H9 (cell line): Measurements from ENCODE around the gene TMCO4. TPM values are rescaled to one million over a fixed set of nuclear protein-coding genes. Genes with fewer than 3 reads are reported as not detected.

Experiments used
- DNase-seq: peaks from one replicate; pipeline ENCODE4 v3.0.0-alpha.2; 2017
- H2AFZ ChIP-seq: one replicate; pipeline ENCODE4 v1.6.1; 2013; ENCODE audit warnings: mild to moderate bottlenecking, low read length, control low read depth, moderate library complexity
- H2AK5ac ChIP-seq: 2 replicates; pipeline ENCODE4 v1.6.1; 2013; ENCODE audit warnings: low read length, control low read depth, mixed read lengths; ENCODE audit not compliant: insufficient read length
- H2BK120ac ChIP-seq: one replicate; pipeline ENCODE4 v1.6.1; 2013; ENCODE audit warnings: low read depth, mild to moderate bottlenecking, low read length, control low read depth, inconsistent platforms; ENCODE audit not compliant: poor library complexity, severe bottlenecking
- H2BK12ac ChIP-seq: 2 replicates; pipeline ENCODE4 v1.6.1; 2013; ENCODE audit warnings: low read length, control low read depth, mixed read lengths, low read depth; ENCODE audit not compliant: insufficient read length
- H2BK15ac ChIP-seq: 2 replicates; pipeline ENCODE4 v1.6.1; 2013; ENCODE audit warnings: low read depth, low read length, control low read depth
- H2BK20ac ChIP-seq: one replicate; pipeline ENCODE4 v1.6.1; 2013; ENCODE audit warnings: low read depth, mild to moderate bottlenecking, low read length, control low read depth, inconsistent platforms; ENCODE audit not compliant: poor library complexity, severe bottlenecking
- H2BK5ac ChIP-seq: 2 replicates; pipeline ENCODE4 v1.6.1; 2013; ENCODE audit warnings: low read length, control low read depth, mixed read lengths; ENCODE audit not compliant: insufficient read length
- H3K14ac ChIP-seq: 2 replicates; pipeline ENCODE4 v1.6.1; 2013; ENCODE audit warnings: low read length, control low read depth; ENCODE audit not compliant: insufficient read depth
- H3K18ac ChIP-seq: 2 replicates; pipeline ENCODE4 v1.6.1; 2013; ENCODE audit warnings: low read depth, mild to moderate bottlenecking, mixed read lengths, low read length, control low read depth; ENCODE audit not compliant: insufficient read length
- H3K23ac ChIP-seq: 2 replicates; pipeline ENCODE4 v1.6.1; 2013; ENCODE audit warnings: low read length, control low read depth, mixed read lengths, low read depth; ENCODE audit not compliant: insufficient read length
- H3K23me2 ChIP-seq: 2 replicates; pipeline ENCODE4 v1.6.1; 2013; ENCODE audit warnings: low read depth, mild to moderate bottlenecking, mixed read lengths, low read length, control low read depth; ENCODE audit not compliant: insufficient read length, poor library complexity, severe bottlenecking
- H3K27ac ChIP-seq: 2 replicates; pipeline ENCODE4 v1.5.1; 2013; ENCODE audit warnings: low read length, control low read depth, mixed read lengths, low read depth; ENCODE audit not compliant: insufficient read length
- H3K27me3 ChIP-seq: 2 replicates; pipeline ENCODE4 v1.6.1; 2013; ENCODE audit warnings: low read length, control low read depth, inconsistent platforms; ENCODE audit not compliant: insufficient read depth
- H3K4ac ChIP-seq: 2 replicates; pipeline ENCODE4 v1.6.1; 2013; ENCODE audit warnings: low read depth, mild to moderate bottlenecking, control low read depth, inconsistent platforms, low read length, moderate library complexity
- H3K4me1 ChIP-seq: 2 replicates; pipeline ENCODE4 v1.6.1; 2013; ENCODE audit warnings: low read length, control low read depth, inconsistent platforms; ENCODE audit not compliant: insufficient read depth
- H3K4me2 ChIP-seq: 2 replicates; pipeline ENCODE4 v1.6.1; 2013; ENCODE audit warnings: low read length, control low read depth, mixed read lengths; ENCODE audit not compliant: insufficient read length, insufficient read depth
- H3K56ac ChIP-seq: 2 replicates; pipeline ENCODE4 v1.6.1; 2013; ENCODE audit warnings: low read depth, mild to moderate bottlenecking, mixed read lengths, low read length, control low read depth; ENCODE audit not compliant: insufficient read length
- H3K79me1 ChIP-seq: 2 replicates; pipeline ENCODE4 v1.6.1; 2013; ENCODE audit warnings: low read depth, mild to moderate bottlenecking, moderate library complexity, low read length, control low read depth, inconsistent platforms; ENCODE audit not compliant: insufficient read depth, poor library complexity, severe bottlenecking
- H3K79me2 ChIP-seq: 2 replicates; pipeline ENCODE4 v1.6.1; 2013; ENCODE audit warnings: low read length, control low read depth, inconsistent platforms; ENCODE audit not compliant: insufficient read depth
- H3K9ac ChIP-seq: 2 replicates; pipeline ENCODE4 v1.6.1; 2013; ENCODE audit warnings: low read length, control low read depth, mixed read lengths; ENCODE audit not compliant: insufficient read length; ENCODE audit errors: extremely low read depth
- H3K9me3 ChIP-seq: one replicate; pipeline ENCODE4 v1.6.1; 2013; ENCODE audit warnings: low read depth, low read length, inconsistent platforms; ENCODE audit not compliant: control insufficient read depth
- H3T11ph ChIP-seq: one replicate; pipeline ENCODE4 v1.6.1; 2013; ENCODE audit warnings: mild to moderate bottlenecking, low read length, control low read depth, inconsistent platforms
- H4K20me1 ChIP-seq: one replicate; pipeline ENCODE4 v1.6.1; 2013; ENCODE audit not compliant: control insufficient read depth, insufficient read length, insufficient read depth
- H4K5ac ChIP-seq: 2 replicates; pipeline ENCODE4 v1.6.1; 2013; ENCODE audit warnings: low read depth, mild to moderate bottlenecking, mixed read lengths, low read length, control low read depth; ENCODE audit not compliant: insufficient read length
- H4K8ac ChIP-seq: replicated peaks from 2 replicates; pipeline ENCODE4 v1.6.1; 2013; ENCODE audit warnings: low read length, control low read depth, mixed read lengths, low read depth; ENCODE audit not compliant: insufficient read length
- H4K91ac ChIP-seq: 2 replicates; pipeline ENCODE4 v1.6.1; 2013; ENCODE audit warnings: low read depth, mild to moderate bottlenecking, moderate library complexity, mixed read lengths, low read length, control low read depth; ENCODE audit not compliant: insufficient read length
- H3K27ac Mint-ChIP-seq, 3 experiments: 2 replicates in 2 of 3; 3 replicates in 1 of 3; pipeline ENCODE4 v1.8.0; 2020 to 2021; ENCODE audit warnings: mixed read lengths in 3 of 3, mild to moderate bottlenecking in 1 of 3, moderate library complexity in 1 of 3
- H3K27me3 Mint-ChIP-seq: 2 replicates; pipeline ENCODE4 v1.8.0; 2021; ENCODE audit warnings: low read depth, mild to moderate bottlenecking, moderate library complexity, mixed read lengths
- H3K36me3 Mint-ChIP-seq, 3 experiments: 2 replicates in 2 of 3; 3 replicates in 1 of 3; pipeline ENCODE4 v1.8.0; 2020 to 2021; ENCODE audit warnings: low read depth in 3 of 3, mixed read lengths in 3 of 3; ENCODE audit not compliant: insufficient read depth in 1 of 3
- H3K4me1 Mint-ChIP-seq, 2 experiments: 2 replicates each; pipeline ENCODE4 v1.8.0; 2020; ENCODE audit warnings: mixed read lengths in 2 of 2
- H3K4me3 Mint-ChIP-seq, 2 experiments: 2 replicates in 1 of 2; 3 replicates in 1 of 2; pipeline ENCODE4 v1.8.0; 2020 to 2021; ENCODE audit warnings: mild to moderate bottlenecking in 2 of 2, mixed read lengths in 2 of 2, moderate library complexity in 1 of 2
- H3K9me3 Mint-ChIP-seq, 2 experiments: 2 replicates in 1 of 2; 3 replicates in 1 of 2; pipeline ENCODE4 v1.8.0; 2020; ENCODE audit warnings: mild to moderate bottlenecking in 2 of 2, mixed read lengths in 2 of 2, moderate library complexity in 1 of 2
- WGBS: extraction: QIAGEN DNeasy Blood & Tissue Kit; methylation state at CpG from one replicate; pipeline ENCODE4 v1.1.7; 2013; ENCODE audit warnings: missing lambda C conversion rate, low lambda C conversion rate, mixed read lengths; ENCODE audit not compliant: insufficient read length; ENCODE audit errors: extremely low coverage; 5-methylcytosine and 5-hydroxymethylcytosine counted together
- total RNA-seq: library from RNA; stranded (reverse); gene quantifications from 2 replicates; pipeline ENCODE4 v1.2.1, GENCODE V29; 2021
- TF ChIP-seq, protein P1 (sequence below): fragments of 200-600 bp; sonication (generic); conservative IDR thresholded peaks from 3 replicates; pipeline ENCODE4 v1.8.0; 2021; ENCODE audit warnings: antibody characterized with exemption, mild to moderate bottlenecking

The TMCO4 gene
- total RNA-seq, 1 experiment from 2014 or later: 4.0 TPM

DNA sequence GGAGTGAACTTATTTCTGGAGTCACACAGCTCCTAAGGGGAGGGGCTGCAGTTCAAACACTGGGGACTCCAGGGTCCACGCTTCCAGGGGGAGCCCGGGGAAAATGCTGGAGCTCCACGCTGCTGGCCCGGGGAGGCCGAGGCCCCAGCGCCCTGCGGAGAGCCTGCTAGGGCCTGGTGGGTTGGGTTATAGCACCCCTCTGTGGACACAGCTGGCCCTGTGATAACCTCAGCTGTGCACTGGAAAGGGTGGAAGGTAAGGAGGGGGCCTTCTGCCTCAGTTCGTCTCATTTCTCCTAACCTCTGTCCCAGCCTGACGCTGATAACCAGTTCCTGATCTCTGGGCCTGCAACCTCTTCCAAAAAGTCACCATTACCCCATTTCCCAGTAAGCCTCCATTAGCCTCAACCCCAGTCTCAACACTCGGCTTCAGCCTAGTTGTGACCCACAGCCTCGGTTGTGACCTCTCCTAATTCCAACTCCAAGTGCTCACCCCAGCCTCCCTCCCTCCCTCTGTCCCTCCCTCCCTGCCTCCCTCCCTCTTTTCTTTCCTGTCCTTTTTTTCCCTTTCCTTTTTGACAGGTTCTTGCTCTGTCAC, 148.5 kb downstream of the TMCO4 start:
- no peaks in the 10 kb centered on the region for H3K79me2 ChIP-seq
- no peak overlapping the region for H3K4me2 ChIP-seq

More for the DNA sequence above, 148.5 kb downstream of the TMCO4 start:
- no peaks in the 10 kb centered on the region for H3K4me1 ChIP-seq
- TF ChIP-seq, protein P1, sequence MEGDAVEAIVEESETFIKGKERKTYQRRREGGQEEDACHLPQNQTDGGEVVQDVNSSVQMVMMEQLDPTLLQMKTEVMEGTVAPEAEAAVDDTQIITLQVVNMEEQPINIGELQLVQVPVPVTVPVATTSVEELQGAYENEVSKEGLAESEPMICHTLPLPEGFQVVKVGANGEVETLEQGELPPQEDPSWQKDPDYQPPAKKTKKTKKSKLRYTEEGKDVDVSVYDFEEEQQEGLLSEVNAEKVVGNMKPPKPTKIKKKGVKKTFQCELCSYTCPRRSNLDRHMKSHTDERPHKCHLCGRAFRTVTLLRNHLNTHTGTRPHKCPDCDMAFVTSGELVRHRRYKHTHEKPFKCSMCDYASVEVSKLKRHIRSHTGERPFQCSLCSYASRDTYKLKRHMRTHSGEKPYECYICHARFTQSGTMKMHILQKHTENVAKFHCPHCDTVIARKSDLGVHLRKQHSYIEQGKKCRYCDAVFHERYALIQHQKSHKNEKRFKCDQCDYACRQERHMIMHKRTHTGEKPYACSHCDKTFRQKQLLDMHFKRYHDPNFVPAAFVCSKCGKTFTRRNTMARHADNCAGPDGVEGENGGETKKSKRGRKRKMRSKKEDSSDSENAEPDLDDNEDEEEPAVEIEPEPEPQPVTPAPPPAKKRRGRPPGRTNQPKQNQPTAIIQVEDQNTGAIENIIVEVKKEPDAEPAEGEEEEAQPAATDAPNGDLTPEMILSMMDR: peak; percentile 73
- no peak overlapping the region for H3K4ac ChIP-seq
- no peaks in the 10 kb centered on the region for H4K20me1 ChIP-seq
- H4K5ac ChIP-seq: no peak overlapping the region
- no peak overlapping the region for H2BK20ac ChIP-seq
- Mint-ChIP-seq H3K4me3 (no peak overlapping the region), H3K4me1 (peaks cover 10 to 15% of the 10 kb centered on the region in 2 experiments), H3K36me3 (no peaks in the 10 kb centered on the region), H3K9me3 (no peaks in the 10 kb centered on the region; a peak in 1 of 5 replicates), H3K27me3 (peaks cover 9% of the 10 kb centered on the region), H3K27ac (no peak overlapping the region)
- no peak overlapping the region for H3T11ph ChIP-seq
- no peaks in the 10 kb centered on the region for H3K23me2 ChIP-seq
- H3K14ac ChIP-seq: no peak overlapping the region
- no peak overlapping the region for H4K8ac ChIP-seq
- no peak overlapping the region for H3K23ac ChIP-seq
- no peak overlapping the region for H2BK120ac ChIP-seq
- no peak overlapping the region for H2BK15ac ChIP-seq
- no peak overlapping the region for H2AFZ ChIP-seq
- H3K18ac ChIP-seq: no peak overlapping the region
- H2AK5ac ChIP-seq: no peak overlapping the region
- H3K79me1 ChIP-seq: no peaks in the 10 kb centered on the region
- no peak overlapping the region for H2BK5ac ChIP-seq
- H3K27ac ChIP-seq: no peak overlapping the region
- no peak overlapping the region for H3K56ac ChIP-seq
- H3K9ac ChIP-seq: no peak overlapping the region
- no peaks in the 10 kb centered on the region for H3K27me3 ChIP-seq
- peak; percentile 71 for DNase-seq
- H3K9me3 ChIP-seq: no peaks in the 10 kb centered on the region
- no CpG with 5 or more reads among the region's 11 CpGs for WGBS
- no peak overlapping the region for H4K91ac ChIP-seq
- no peak overlapping the region for H2BK12ac ChIP-seq
